Activated T-helper 17 cell treated with anti-CD3 and anti-CD28 coated beads, Interleukin-2, amount 50 U/mL, for 72 hours (primary cell): ENCODE results near the gene CCR3. TPM values are rescaled to one million over a fixed set of nuclear protein-coding genes. Genes with fewer than 3 reads are reported as not detected.

Experiments
- ATAC-seq: fragments of 150-1000 bp; cut with Tn5 transposase; replicated peaks from 2 replicates; pipeline ENCODE4 v1.10.0; 2021; ENCODE audit warnings: mild to moderate bottlenecking, moderate library complexity
- H3K27ac Mint-ChIP-seq: one replicate; pipeline ENCODE4 v1.8.0; 2022; ENCODE audit warnings: mixed read lengths
- H3K27me3 Mint-ChIP-seq: one replicate; pipeline ENCODE4 v1.8.0; 2022; ENCODE audit warnings: mixed read lengths
- H3K36me3 Mint-ChIP-seq: one replicate; pipeline ENCODE4 v1.8.0; 2022; ENCODE audit warnings: low read depth, mild to moderate bottlenecking, mixed read lengths
- H3K4me1 Mint-ChIP-seq: one replicate; pipeline ENCODE4 v1.8.0; 2022; ENCODE audit warnings: mixed read lengths
- H3K4me3 Mint-ChIP-seq: one replicate; pipeline ENCODE4 v1.8.0; 2022; ENCODE audit warnings: mild to moderate bottlenecking, mixed read lengths
- H3K9me3 Mint-ChIP-seq: one replicate; pipeline ENCODE4 v1.8.0; 2022; ENCODE audit warnings: mixed read lengths
- total RNA-seq, 2 donors: library from RNA; stranded (reverse); gene quantifications; one replicate each; pipeline ENCODE4 v1.2.3, GENCODE V29; 2022

The CCR3 gene
- total RNA-seq, 2 donors from 2014 or later: not detected

GRCh38 chr3:46289966-46290365 is 47.7 kb downstream of the CCR3 start:
- H3K4me3 Mint-ChIP-seq: no peak overlapping the region
- no peak overlapping the region for H3K27ac Mint-ChIP-seq
- H3K27me3 Mint-ChIP-seq: no peaks in the 10 kb centered on the region
- H3K4me1 Mint-ChIP-seq: peaks cover 39% of the 10 kb centered on the region
- no peaks in the 10 kb centered on the region for H3K36me3 Mint-ChIP-seq
- H3K9me3 Mint-ChIP-seq: no peaks in the 10 kb centered on the region
- no peak for ATAC-seq

- peaks cover 28% of the 10 kb centered on the region for H3K4me1 Mint-ChIP-seq
- H3K27me3 Mint-ChIP-seq: no peaks in the 10 kb centered on the region
- no peak for ATAC-seq
- H3K36me3 Mint-ChIP-seq: no peaks in the 10 kb centered on the region
- H3K4me3 Mint-ChIP-seq: no peak overlapping the region
- H3K9me3 Mint-ChIP-seq: no peaks in the 10 kb centered on the region
- no peak overlapping the region for H3K27ac Mint-ChIP-seq
Measured at GRCh38 chr3:46291046-46291445, 48.8 kb downstream of the CCR3 start.

- Mint-ChIP-seq H3K27ac (peak overlapping the region; percentile 82), H3K9me3 (no peaks in the 10 kb centered on the region), H3K4me1 (peaks cover 32% of the 10 kb centered on the region), H3K4me3 (peak overlapping the region; percentile 67), H3K36me3 (no peaks in the 10 kb centered on the region), H3K27me3 (no peaks in the 10 kb centered on the region)
- no peak for ATAC-seq
Measured at GRCh38 chr3:46293035-46293724, 50.9 kb downstream of the CCR3 start.

GRCh38 chr3:46293991-46294833 is 52.0 kb downstream of the CCR3 start:
- peak overlapping the region; percentile 82 for H3K27ac Mint-ChIP-seq
- H3K36me3 Mint-ChIP-seq: no peaks in the 10 kb centered on the region
- no peaks in the 10 kb centered on the region for H3K27me3 Mint-ChIP-seq
- H3K4me1 Mint-ChIP-seq: peaks cover 37% of the 10 kb centered on the region
- no peaks in the 10 kb centered on the region for H3K9me3 Mint-ChIP-seq
- peak; percentile 94 for ATAC-seq
- peak overlapping the region; percentile 67 for H3K4me3 Mint-ChIP-seq

GRCh38 chr3:46296826-46297225 is 54.6 kb downstream of the CCR3 start:
- H3K4me1 Mint-ChIP-seq: peaks cover 55% of the 10 kb centered on the region
- H3K9me3 Mint-ChIP-seq: no peaks in the 10 kb centered on the region
- peaks cover 7% of the 10 kb centered on the region for H3K36me3 Mint-ChIP-seq
- ATAC-seq: no peak
- H3K4me3 Mint-ChIP-seq: no peak overlapping the region
- no peaks in the 10 kb centered on the region for H3K27me3 Mint-ChIP-seq
- no peak overlapping the region for H3K27ac Mint-ChIP-seq

- H3K27ac Mint-ChIP-seq: peak overlapping the region; percentile 50
- peaks cover 53% of the 10 kb centered on the region for H3K4me1 Mint-ChIP-seq
- no peaks in the 10 kb centered on the region for H3K9me3 Mint-ChIP-seq
- ATAC-seq: no peak
- H3K27me3 Mint-ChIP-seq: no peaks in the 10 kb centered on the region
- peak overlapping the region; percentile 54 for H3K4me3 Mint-ChIP-seq
- H3K36me3 Mint-ChIP-seq: peaks cover 7% of the 10 kb centered on the region
Measured at GRCh38 chr3:46297658-46298423, 55.6 kb downstream of the CCR3 start.

- H3K4me3 Mint-ChIP-seq: peak overlapping the region; percentile 54
- H3K4me1 Mint-ChIP-seq: peaks cover 48% of the 10 kb centered on the region
- H3K36me3 Mint-ChIP-seq: peaks cover 7% of the 10 kb centered on the region
- H3K27ac Mint-ChIP-seq: peak overlapping the region; percentile 82
- no peaks in the 10 kb centered on the region for H3K9me3 Mint-ChIP-seq
- H3K27me3 Mint-ChIP-seq: no peaks in the 10 kb centered on the region
- ATAC-seq: peak; percentile 90
Measured at GRCh38 chr3:46298871-46299607, 56.8 kb downstream of the CCR3 start.

- peak overlapping the region; percentile 54 for H3K4me3 Mint-ChIP-seq
- peaks cover 40% of the 10 kb centered on the region for H3K4me1 Mint-ChIP-seq
- peak overlapping the region; percentile 82 for H3K27ac Mint-ChIP-seq
Measured at GRCh38 chr3:46299608-46300460, 57.6 kb downstream of the CCR3 start.

GRCh38 chr3:46300461-46300789 is 58.2 kb downstream of the CCR3 start:
- Mint-ChIP-seq H3K4me3 (peak overlapping the region; percentile 54), H3K36me3 (peaks cover 7% of the 10 kb centered on the region), H3K27ac (peak overlapping the region; percentile 82), H3K27me3 (no peaks in the 10 kb centered on the region), H3K9me3 (no peaks in the 10 kb centered on the region), H3K4me1 (peaks cover 40% of the 10 kb centered on the region)
- no peak for ATAC-seq

More at GRCh38 chr3:46299608-46300460, 57.6 kb downstream of the CCR3 start:
- Mint-ChIP-seq H3K27me3 (no peaks in the 10 kb centered on the region), H3K36me3 (peaks cover 7% of the 10 kb centered on the region), H3K9me3 (no peaks in the 10 kb centered on the region)
- peak; percentile 46 for ATAC-seq

GRCh38 chr3:46301122-46301835 is 59.0 kb downstream of the CCR3 start:
- Mint-ChIP-seq H3K4me1 (peaks cover 40% of the 10 kb centered on the region), H3K36me3 (peaks cover 7% of the 10 kb centered on the region), H3K27me3 (no peaks in the 10 kb centered on the region), H3K4me3 (peak overlapping the region; percentile 54), H3K27ac (no peak overlapping the region), H3K9me3 (no peaks in the 10 kb centered on the region)
- no peak for ATAC-seq

- Mint-ChIP-seq H3K4me3 (no peak overlapping the region), H3K27ac (no peak overlapping the region), H3K4me1 (peaks cover 25% of the 10 kb centered on the region), H3K27me3 (no peaks in the 10 kb centered on the region), H3K36me3 (peaks cover 7% of the 10 kb centered on the region), H3K9me3 (no peaks in the 10 kb centered on the region)
- ATAC-seq: no peak
Measured at GRCh38 chr3:46303240-46303639, 61.0 kb downstream of the CCR3 start.

GRCh38 chr3:46304739-46305138 is 62.5 kb downstream of the CCR3 start:
- Mint-ChIP-seq H3K36me3 (peaks cover 5% of the 10 kb centered on the region), H3K9me3 (no peaks in the 10 kb centered on the region), H3K27me3 (no peaks in the 10 kb centered on the region), H3K4me3 (no peak overlapping the region), H3K4me1 (peaks cover 19% of the 10 kb centered on the region), H3K27ac (no peak overlapping the region)
- no peak for ATAC-seq

- H3K27me3 Mint-ChIP-seq: no peaks in the 10 kb centered on the region
- no peaks in the 10 kb centered on the region for H3K9me3 Mint-ChIP-seq
- H3K4me1 Mint-ChIP-seq: peaks cover 4% of the 10 kb centered on the region
- H3K27ac Mint-ChIP-seq: no peak overlapping the region
- no peak for ATAC-seq
- no peak overlapping the region for H3K4me3 Mint-ChIP-seq
- H3K36me3 Mint-ChIP-seq: no peaks in the 10 kb centered on the region
Measured at GRCh38 chr3:46312991-46313390, 70.7 kb downstream of the CCR3 start.
